Suprapubic skin (tissue), 4 donors: ENCODE data around the gene KLHL13. TPM values are rescaled to one million over a fixed set of nuclear protein-coding genes. Genes with fewer than 3 reads are reported as not detected.

Experiments
- DNase-seq, 2 donors: peaks; one replicate each; pipeline ENCODE4 v3.0.0-alpha.2; 2019; ENCODE audit warnings: low spot score in 2 of 2
- H3K27ac ChIP-seq: fragments of 200-600 bp; sonication (generic); one replicate; pipeline ENCODE4 v1.5.1; 2019
- H3K27me3 ChIP-seq: fragments of 200-600 bp; sonication (generic); one replicate; pipeline ENCODE4 v1.5.1; 2019
- H3K36me3 ChIP-seq: fragments of 200-600 bp; sonication (generic); one replicate; pipeline ENCODE4 v1.5.1; 2019
- H3K4me1 ChIP-seq: fragments of 200-600 bp; sonication (generic); one replicate; pipeline ENCODE4 v1.5.1; 2019
- H3K4me3 ChIP-seq: fragments of 200-600 bp; sonication (generic); one replicate; pipeline ENCODE4 v1.5.1; 2019; ENCODE audit warnings: mild to moderate bottlenecking
- H3K9me3 ChIP-seq: fragments of 200-600 bp; sonication (generic); one replicate; pipeline ENCODE4 v1.5.1; 2019
- CTCF ChIP-seq, 2 donors: fragments of 200-600 bp in 1 of 2; fragments of 450-650 bp in 1 of 2; sonication (generic) in 1 of 2; IDR thresholded peaks; one replicate each; pipeline ENCODE4 v1.5.1; 2016 to 2019; ENCODE audit warnings: antibody characterized with exemption in 2 of 2, mild to moderate bottlenecking in 1 of 2, moderate library complexity in 1 of 2
- EP300 ChIP-seq: sonication (generic); formaldehyde crosslinking; IDR thresholded peaks from one replicate; pipeline ENCODE4 v1.6.1; 2017; ENCODE audit warnings: antibody characterized with exemption
- POLR2A ChIP-seq, 2 donors: fragments of 450-650 bp; IDR thresholded peaks; one replicate each; pipeline ENCODE4 v1.6.1; 2017; ENCODE audit warnings: antibody characterized with exemption in 2 of 2, mild to moderate bottlenecking in 2 of 2, moderate library complexity in 2 of 2
- POLR2AphosphoS5 ChIP-seq, 3 donors: sonication (generic); formaldehyde crosslinking; IDR thresholded peaks; one replicate each; pipeline ENCODE4 v1.6.1; 2017; ENCODE audit warnings: antibody characterized with exemption in 3 of 3
- WGBS: methylation state at CpG from one replicate; pipeline ENCODE4 v1.1.5; 2018; 5-methylcytosine and 5-hydroxymethylcytosine counted together
- total RNA-seq, 4 donors: library from RNA; depleted of rRNA; stranded (reverse); fragments of >200 nt; gene quantifications; one replicate each; pipeline ENCODE4 v1.1.0, GENCODE V29; 2016

The KLHL13 gene
- total RNA-seq, 4 donors from 2014 or later, result 1.1 to 1.7 (median 1.6) TPM

GRCh38 chrX:118114971-118115370, 1.6 kb downstream of the KLHL13 start:
- TF ChIP-seq POLR2A (IDR thresholded peaks at IDR 0.05) (no peak), POLR2AphosphoS5 (IDR thresholded peaks at IDR 0.05) (no peak), EP300 (no peak), CTCF (IDR thresholded peaks at IDR 0.05) (no peak)
- 76% methylated on average over 2 of the region's 2 CpGs for WGBS
- no peaks in the 10 kb centered on the region for H3K9me3 ChIP-seq
- DNase-seq, result no peak
- no peaks in the 10 kb centered on the region for H3K36me3 ChIP-seq
- H3K4me3 ChIP-seq, result no peak overlapping the region
- H3K27me3 ChIP-seq, result no peaks in the 10 kb centered on the region
- H3K27ac ChIP-seq, result no peak overlapping the region
- no peaks in the 10 kb centered on the region for H3K4me1 ChIP-seq

- no peak for DNase-seq
- H3K4me3 ChIP-seq, result no peak overlapping the region
- no peaks in the 10 kb centered on the region for H3K36me3 ChIP-seq
- no peak overlapping the region for H3K27ac ChIP-seq
- TF ChIP-seq POLR2AphosphoS5 (IDR thresholded peaks at IDR 0.05) (no peak), EP300 (no peak)
- no peaks in the 10 kb centered on the region for H3K4me1 ChIP-seq
- 88% methylated on average over 5 of the region's 5 CpGs for WGBS
- no peaks in the 10 kb centered on the region for H3K9me3 ChIP-seq
- no peaks in the 10 kb centered on the region for H3K27me3 ChIP-seq
Measured at GRCh38 chrX:118109065-118109464, 7.5 kb downstream of the KLHL13 start.

GRCh38 chrX:118108304-118108703, 8.3 kb downstream of the KLHL13 start:
- no peaks in the 10 kb centered on the region for H3K9me3 ChIP-seq
- no peak overlapping the region for H3K27ac ChIP-seq
- no peak for DNase-seq
- TF ChIP-seq CTCF (IDR thresholded peaks at IDR 0.05) (no peak), POLR2A (IDR thresholded peaks at IDR 0.05) (no peak), EP300 (no peak), POLR2AphosphoS5 (IDR thresholded peaks at IDR 0.05) (no peak)
- no peaks in the 10 kb centered on the region for H3K36me3 ChIP-seq
- no peak overlapping the region for H3K4me3 ChIP-seq
- 7% methylated on average over 1 of the region's 1 CpG for WGBS
- no peaks in the 10 kb centered on the region for H3K27me3 ChIP-seq
- no peaks in the 10 kb centered on the region for H3K4me1 ChIP-seq

GRCh38 chrX:118100091-118100490, 16.5 kb downstream of the KLHL13 start:
- no peak for DNase-seq
- Histone ChIP-seq H3K27me3 (no peaks in the 10 kb centered on the region), H3K9me3 (no peaks in the 10 kb centered on the region), H3K36me3 (no peaks in the 10 kb centered on the region), H3K4me1 (no peaks in the 10 kb centered on the region), H3K4me3 (no peak overlapping the region), H3K27ac (no peak overlapping the region)
- TF ChIP-seq POLR2AphosphoS5 (IDR thresholded peaks at IDR 0.05) (no peak), POLR2A (IDR thresholded peaks at IDR 0.05) (no peak), EP300 (no peak), CTCF (IDR thresholded peaks at IDR 0.05) (no peak)
- 85% methylated on average over 5 of the region's 5 CpGs for WGBS

- DNase-seq, result no peak
- 87% methylated on average over 4 of the region's 4 CpGs for WGBS
- Histone ChIP-seq H3K4me3 (no peak overlapping the region), H3K4me1 (no peaks in the 10 kb centered on the region), H3K9me3 (no peaks in the 10 kb centered on the region), H3K27ac (no peak overlapping the region), H3K36me3 (no peaks in the 10 kb centered on the region), H3K27me3 (no peaks in the 10 kb centered on the region)
- TF ChIP-seq EP300 (no peak), POLR2A (IDR thresholded peaks at IDR 0.05) (no peak)
Measured at GRCh38 chrX:118088084-118088483, 28.5 kb downstream of the KLHL13 start.

- H3K27me3 ChIP-seq, result no peaks in the 10 kb centered on the region
- no peak overlapping the region for H3K27ac ChIP-seq
- DNase-seq, result no peak
- H3K9me3 ChIP-seq, result no peaks in the 10 kb centered on the region
- H3K36me3 ChIP-seq, result no peaks in the 10 kb centered on the region
- H3K4me3 ChIP-seq, result no peak overlapping the region
- no peaks in the 10 kb centered on the region for H3K4me1 ChIP-seq
- WGBS, result 17% methylated on average over 1 of the region's 1 CpG
- no peak for TF ChIP-seq CTCF (IDR thresholded peaks at IDR 0.05)
- TF ChIP-seq POLR2AphosphoS5 (IDR thresholded peaks at IDR 0.05), result no peak
- no peak for TF ChIP-seq EP300
- no peak for TF ChIP-seq POLR2A (IDR thresholded peaks at IDR 0.05)
Measured at GRCh38 chrX:118074196-118074595, 42.4 kb downstream of the KLHL13 start.
